Mucosa of descending colon (tissue), 3 donors: ENCODE results near the gene CIDEA. TPM values are rescaled to one million over a fixed set of nuclear protein-coding genes. Genes with fewer than 3 reads are reported as not detected.

Experiments used
- ATAC-seq: fragments of 200-7000 bp; cut with Tn5 transposase; one replicate; pipeline ENCODE4 v1.9.1; 2020; ENCODE audit warnings: mild to moderate bottlenecking, moderate library complexity
- DNase-seq, 3 donors: peaks; one replicate each; pipeline ENCODE4 v3.0.0-alpha.2; 2020
- H3K36me3 ChIP-seq: fragments of 200-600 bp; one replicate; pipeline ENCODE4 v1.8.0; 2021; ENCODE audit warnings: low read depth, mild to moderate bottlenecking
- H3K4me1 ChIP-seq: fragments of 200-600 bp; one replicate; pipeline ENCODE4 v1.8.0; 2021; ENCODE audit warnings: low read depth, mild to moderate bottlenecking
- H3K4me3 ChIP-seq: fragments of 200-600 bp; one replicate; pipeline ENCODE4 v1.8.0; 2021; ENCODE audit warnings: mild to moderate bottlenecking
- H3K9me3 ChIP-seq: fragments of 200-600 bp; one replicate; pipeline ENCODE4 v1.8.0; 2021; ENCODE audit warnings: mild to moderate bottlenecking
- CTCF ChIP-seq: fragments of 200-600 bp; IDR thresholded peaks from one replicate; pipeline ENCODE4 v1.8.0; 2022; ENCODE audit warnings: antibody characterized with exemption, mild to moderate bottlenecking
- intact Hi-C, 2 donors: fragments of 100-400 bp; cut with DNase I in 1 of 2; cut with micrococcal nuclease in 1 of 2; formaldehyde crosslinking; loops; one replicate each; pipeline versions ENCODE4 v1.11.0 to v1.11.1; 2022; cut with DNase I, micrococcal nuclease
- total RNA-seq, 3 donors: library from RNA; stranded (reverse); fragmentation: NEBNext Ultra II Directional in 2 of 3; extraction: Animal tissue kit (Norgen Biotek cat#: 25700) in 2 of 3; gene quantifications; one replicate each; pipeline versions ENCODE4 v1.2.1 to v1.2.4, GENCODE V29; 2021 to 2023
- donor health status: DM: no; HTN: no; CAD: no; lungs with moderate emphysema.
- donor health status: DM: no; HTN: no; CAD: no.
- donor health status: DM: no; HTN: yes; CAD: no.

CIDEA gene
- total RNA-seq, 3 donors from 2014 or later: 0.58 to 0.98 TPM; not detected in 1

GRCh38 chr18:12306752-12307700 lies 52.9 kb downstream of the CIDEA start:
- Histone ChIP-seq H3K4me3 (no peak overlapping the region), H3K4me1 (peaks cover 10% of the 10 kb centered on the region), H3K9me3 (peaks cover 2% of the 10 kb centered on the region), H3K36me3 (no peaks in the 10 kb centered on the region)
- intact Hi-C loops: no loop called here
- DNase-seq (peak in 2 of 3 donors; percentile 41 to 42), ATAC-seq (peak; percentile 22)
- no peak for TF ChIP-seq CTCF

- intact Hi-C loops: no loop called here
- H3K36me3 ChIP-seq: no peaks in the 10 kb centered on the region
- peaks cover 10% of the 10 kb centered on the region for H3K4me1 ChIP-seq
- peak within 1 kb of the TSS; percentile 17 for H3K4me3 ChIP-seq
- TF ChIP-seq CTCF: no peak
- peaks cover 4% of the 10 kb centered on the region for H3K9me3 ChIP-seq
- peak; percentile 63 for ATAC-seq
- peak; percentile 42 to 73 (median 62) for DNase-seq
These were observed 53.7 kb downstream of the CIDEA start, which contains the start of gene TUBB6 for GRCh38 chr18:12307701-12308385. Gene TUBB6, plus strand, starts transcription at chr18:12308241. Its CDS starts 52 bp downstream, at chr18:12308293.

- H3K4me3 ChIP-seq: peak overlapping the region; percentile 17
- DNase-seq (peak; percentile 69 to 83 (median 78)), ATAC-seq (peak; percentile 83)
- H3K9me3 ChIP-seq: peaks cover 4% of the 10 kb centered on the region
- H3K4me1 ChIP-seq: peaks cover 10% of the 10 kb centered on the region
- TF ChIP-seq CTCF: no peak
- intact Hi-C loops: no loop called here
- H3K36me3 ChIP-seq: no peaks in the 10 kb centered on the region
These were observed 54.4 kb downstream of the CIDEA start for GRCh38 chr18:12308386-12309100.

- TF ChIP-seq CTCF: no peak
- peaks cover 10% of the 10 kb centered on the region for H3K4me1 ChIP-seq
- peaks cover 4% of the 10 kb centered on the region for H3K9me3 ChIP-seq
- intact Hi-C loops: no loop called here
- no peak overlapping the region for H3K4me3 ChIP-seq
- no peaks in the 10 kb centered on the region for H3K36me3 ChIP-seq
- DNase-seq: no peak
- no peak for ATAC-seq
These were observed 55.6 kb downstream of the CIDEA start for GRCh38 chr18:12309683-12310198.

GRCh38 chr18:12310762-12311161 lies 56.6 kb downstream of the CIDEA start:
- DNase-seq (no peak), ATAC-seq (no peak)
- Histone ChIP-seq H3K36me3 (no peaks in the 10 kb centered on the region), H3K4me1 (peaks cover 10% of the 10 kb centered on the region), H3K9me3 (peaks cover 4% of the 10 kb centered on the region), H3K4me3 (no peak overlapping the region)
- intact Hi-C loops: no loop called here
- TF ChIP-seq CTCF: no peak
